ENCODE measurements around the gene SBF2.

- TF ChIP-seq CTCF (IDR thresholded peaks at IDR 0.05; ENCODE audit: low read depth, low read length, poor library complexity, severe bottlenecking) (no peak), EZH2phosphoT487 (IDR thresholded peaks at IDR 0.05; ENCODE audit: borderline replicate concordance, low read length) (no peak)
Observed at GRCh38 chr11:9771071-9771511, 522.9 kb downstream of the SBF2 start.
